GM21515 (cell line): ENCODE data around the gene STX10.

ENCODE experiments used
- ATAC-seq: cut with Tn5 transposase; IDR thresholded peaks from one replicate; pipeline ENCODE4 v1.9.1; 2021; ENCODE audit not compliant: unreplicated experiment

The STX10 gene

DNA sequence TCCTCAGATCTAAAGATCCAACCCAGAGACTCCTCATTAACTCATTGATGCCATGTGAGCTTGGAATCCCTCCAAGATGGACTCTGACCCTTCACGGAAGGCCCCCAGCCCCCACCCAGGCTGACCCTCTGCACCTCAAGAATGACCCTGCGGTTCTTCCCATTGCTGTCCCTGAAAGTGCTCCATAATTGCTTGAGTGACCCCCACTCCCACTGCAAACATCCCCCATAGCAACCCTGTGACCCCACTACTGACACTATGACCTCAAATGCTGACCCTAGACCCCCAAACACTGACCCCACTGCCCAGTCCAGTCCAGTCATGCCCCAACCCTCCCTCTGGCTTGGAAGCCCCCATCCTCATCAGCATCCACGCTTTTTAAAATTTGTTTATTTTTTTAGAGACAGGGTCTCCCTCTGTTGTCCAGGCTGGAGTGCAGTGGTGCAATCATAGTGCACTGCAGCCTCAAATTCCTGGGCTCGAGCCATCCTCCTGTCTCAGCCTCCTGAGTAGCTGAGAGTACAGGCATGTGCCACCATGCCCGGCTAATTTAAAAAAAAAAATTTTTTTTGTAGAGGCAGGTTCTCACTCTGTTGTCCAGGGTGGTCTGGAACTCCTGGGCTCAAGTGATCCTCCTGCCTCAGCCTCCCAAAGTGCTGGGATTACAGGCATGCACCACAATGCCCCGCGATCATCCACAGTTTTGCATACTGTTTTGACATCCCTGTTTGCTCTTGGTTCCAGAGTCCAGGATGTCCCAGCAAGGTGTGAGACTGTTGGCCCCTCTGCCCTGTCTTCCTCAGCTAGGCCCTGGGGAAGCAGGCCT is 48.4 kb downstream of the STX10 start:
- no peak for ATAC-seq

GRCh38 chr19:13100841-13101589 is 49.2 kb downstream of the STX10 start:
- ATAC-seq = no peak

DNA sequence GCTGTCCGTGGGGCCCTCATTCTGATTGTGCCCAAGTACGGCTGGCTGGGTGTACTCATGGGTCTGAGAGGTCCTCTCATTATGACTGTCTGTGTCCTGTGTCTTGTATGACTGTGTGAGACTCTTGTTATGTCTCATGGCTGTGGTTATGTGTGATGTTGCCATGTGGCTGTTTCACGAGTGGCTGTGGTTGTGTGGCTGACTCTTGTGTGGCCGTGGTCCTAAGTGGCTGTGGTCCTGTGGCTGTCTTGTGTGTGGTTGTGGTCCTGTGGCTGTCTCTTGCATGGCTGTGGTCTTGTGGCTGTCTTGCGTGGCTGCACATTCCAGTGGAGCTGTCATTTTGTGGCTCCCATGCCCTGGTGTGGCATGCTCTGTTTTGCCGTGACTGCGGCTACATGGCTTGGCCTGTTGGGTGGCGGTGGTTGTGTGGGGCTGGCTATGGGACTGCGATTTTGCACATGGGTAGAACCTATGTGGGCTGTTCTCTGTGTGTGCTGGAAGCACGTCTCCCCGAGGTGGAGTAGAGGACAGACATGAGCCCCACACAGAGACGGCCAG is 50.1 kb downstream of the STX10 start:
- no peak for ATAC-seq

- no peak for ATAC-seq
These were observed 50.8 kb downstream of the STX10 start for GRCh38 chr19:13099073-13099999.

DNA sequence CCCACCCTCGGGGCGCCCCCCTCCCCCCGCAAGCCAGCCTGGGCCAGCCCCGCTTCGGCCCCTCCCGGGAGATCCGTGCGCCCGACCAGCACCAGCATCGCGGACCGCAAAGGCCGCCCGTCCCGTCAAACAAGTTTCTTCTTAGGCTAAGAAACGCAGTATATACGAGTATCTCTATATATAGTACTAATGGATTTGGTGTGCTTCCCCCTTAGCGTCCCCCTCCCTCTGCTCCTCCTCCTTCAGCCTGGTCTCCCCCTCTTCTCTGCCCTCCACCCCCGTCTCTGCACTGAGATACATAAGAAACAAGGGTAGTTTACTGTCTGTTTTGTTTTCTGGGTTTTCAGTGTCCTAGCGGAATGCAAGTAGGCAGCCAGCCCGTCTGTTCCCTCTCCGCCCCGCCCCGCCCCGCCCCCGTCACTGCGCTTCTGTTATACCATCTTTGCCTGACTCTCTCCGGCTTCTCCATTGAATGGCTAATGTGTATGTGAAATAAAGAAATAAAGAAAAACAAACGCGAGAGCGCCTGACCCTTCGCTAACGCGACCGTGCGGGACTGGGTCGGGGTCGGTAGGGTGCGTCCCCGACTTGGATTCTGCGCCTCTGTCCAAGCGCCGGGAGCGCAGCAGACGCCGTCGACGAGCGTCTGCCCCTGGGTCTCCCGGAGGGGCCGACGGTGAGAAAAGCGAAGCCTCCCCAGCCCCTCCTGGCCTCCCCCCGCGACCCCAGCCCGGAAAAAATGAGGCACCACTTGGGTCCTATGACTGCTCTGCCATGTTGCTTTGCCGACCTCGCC is 51.7 kb downstream of the STX10 start:
- ATAC-seq = no peak

DNA sequence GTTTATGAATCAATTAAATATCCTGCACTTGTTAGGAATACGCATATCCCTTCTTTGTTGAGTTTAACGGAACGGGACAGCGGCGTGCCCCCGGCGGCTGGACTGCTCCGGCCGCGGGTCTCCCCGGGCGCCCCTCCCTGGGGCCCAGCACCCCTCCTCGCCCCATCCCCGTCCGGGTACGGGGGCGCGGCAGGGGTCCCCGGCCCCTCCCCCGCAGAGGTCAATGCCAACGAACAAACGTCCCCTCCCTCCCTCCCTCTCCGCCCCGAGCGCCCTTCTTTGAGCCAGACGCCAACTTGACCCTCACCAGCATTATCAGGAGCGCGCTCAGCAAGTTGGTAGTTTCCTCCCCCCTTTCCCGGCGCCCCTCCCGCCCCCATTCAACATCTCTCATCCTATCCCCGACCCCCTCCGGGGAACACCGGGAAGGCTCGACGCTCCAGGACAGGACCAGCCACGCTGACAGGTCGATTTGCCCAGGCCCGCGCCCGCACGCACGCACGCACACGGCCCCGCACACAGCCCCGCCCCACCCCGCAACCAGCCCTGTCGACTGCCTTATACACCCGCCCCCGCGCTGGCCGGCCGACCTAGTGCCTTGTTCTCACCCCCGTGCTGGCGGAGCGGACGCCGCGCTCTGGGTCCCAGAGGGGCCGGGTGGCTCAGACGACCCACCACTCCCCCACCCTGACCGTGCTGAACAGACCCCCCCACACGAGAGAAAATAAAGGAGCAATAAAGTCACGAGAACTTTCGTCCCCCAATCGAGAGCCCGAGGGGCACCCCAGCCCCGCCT is 52.5 kb downstream of the STX10 start:
- no peak for ATAC-seq

DNA sequence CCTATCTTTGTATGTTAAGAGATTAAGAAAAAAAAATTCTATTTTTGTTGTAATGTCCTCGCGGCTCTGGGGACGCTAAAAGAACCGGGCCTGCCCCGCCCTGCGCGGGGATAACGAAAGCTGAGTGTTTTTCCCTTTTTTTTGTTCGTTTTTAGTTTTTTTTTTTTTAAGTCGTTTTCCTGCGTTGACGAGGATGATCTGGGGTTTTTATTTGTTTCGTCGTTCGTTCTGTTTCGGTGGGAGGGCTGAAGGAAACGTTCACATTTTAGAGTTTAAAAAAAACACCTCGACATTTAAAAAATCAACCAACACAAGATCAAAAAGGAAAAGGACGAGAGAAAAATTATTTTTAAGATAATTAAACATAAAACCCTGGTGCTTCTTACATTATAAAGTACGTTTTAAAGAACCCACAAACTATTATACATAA is 53.1 kb downstream of the STX10 start:
- ATAC-seq = no peak

- ATAC-seq = no peak
These were observed 53.9 kb downstream of the STX10 start for GRCh38 chr19:13095934-13096927.

DNA sequence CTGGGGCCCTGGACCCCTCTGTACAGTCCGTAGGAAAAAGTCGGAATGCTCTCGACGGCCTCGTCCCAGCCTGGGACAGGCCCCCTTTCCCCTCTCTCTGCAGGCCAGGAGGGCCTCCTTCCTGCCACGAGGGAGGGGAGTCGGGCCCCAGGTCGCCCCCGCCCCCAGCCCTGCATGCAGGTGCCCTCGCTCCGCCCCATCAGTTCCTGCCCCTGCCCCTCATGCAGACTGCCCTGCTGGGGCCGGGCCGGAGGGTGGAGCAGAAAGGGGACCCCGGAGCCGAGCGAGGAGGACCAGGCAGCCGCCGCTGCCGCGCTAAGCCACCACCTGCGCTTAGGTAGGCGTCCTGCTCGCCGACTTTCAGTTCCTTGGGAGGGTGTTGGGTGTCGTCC is 54.8 kb downstream of the STX10 start:
- no peak for ATAC-seq

GRCh38 chr19:13094771-13095392 is 55.3 kb downstream of the STX10 start:
- ATAC-seq = no peak

DNA sequence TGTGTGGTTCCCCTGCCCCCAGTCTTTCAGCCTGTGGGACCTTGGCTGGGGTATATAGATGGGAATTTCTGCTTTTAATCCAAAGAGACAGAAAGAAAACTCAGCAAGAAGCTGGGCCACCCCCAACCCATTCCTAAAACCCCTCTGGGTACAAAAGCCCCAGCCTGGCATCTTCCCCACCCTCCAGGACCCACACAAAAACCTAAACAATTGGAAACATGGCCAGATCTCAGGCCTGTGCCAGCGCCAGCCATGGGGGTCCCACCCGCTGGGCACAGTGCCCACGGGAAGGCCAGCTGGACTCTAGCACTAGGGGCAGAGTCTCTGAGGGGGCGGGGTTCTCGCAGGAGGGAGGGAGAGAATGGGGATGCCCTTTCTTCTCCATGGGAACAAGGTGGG is 56.1 kb downstream of the STX10 start:
- ATAC-seq = no peak
